ENCODE results near the gene CEP72. TPM values are rescaled to one million over a fixed set of nuclear protein-coding genes. Genes with fewer than 3 reads are reported as not detected.

Gene CEP72
- total RNA-seq, 1 donor from 2014 or later = 27.8 TPM

DNA sequence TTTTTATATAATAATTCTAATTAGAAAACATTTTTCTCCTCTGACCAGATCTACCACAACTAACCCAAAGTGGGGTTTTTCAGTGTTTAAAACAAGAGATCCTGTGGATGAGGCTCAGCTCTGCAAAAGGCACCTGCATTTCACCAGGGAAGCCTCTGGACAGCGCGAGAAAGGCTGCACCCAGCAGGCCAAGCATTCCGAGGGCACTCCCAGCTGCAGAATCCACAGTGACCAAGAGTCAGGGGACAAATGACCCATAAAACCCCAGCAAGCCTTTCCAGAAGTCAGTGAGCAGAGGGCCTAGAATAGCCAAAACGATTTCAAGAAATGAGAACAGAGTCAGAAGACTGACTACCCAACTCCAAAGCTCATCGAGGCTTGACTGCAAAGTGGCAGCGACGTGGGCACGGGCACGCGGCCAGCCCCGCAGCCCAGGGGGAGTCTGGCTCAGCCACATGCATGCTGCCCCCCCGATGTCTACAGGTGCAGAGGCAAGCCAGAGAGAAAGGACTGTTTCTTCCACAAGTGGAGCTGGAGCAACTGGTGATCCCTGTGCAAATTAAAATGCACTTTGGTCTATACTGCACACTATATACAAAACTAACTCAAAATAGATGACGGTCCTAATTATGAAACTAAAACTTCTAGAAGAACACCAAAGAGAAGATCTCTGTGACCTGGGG lies 54.8 kb downstream of the CEP72 start:
- Mint-ChIP-seq H3K27me3 (no peaks in the 10 kb centered on the region), H3K4me3 (no peak overlapping the region), H3K36me3 (peaks cover 5% of the 10 kb centered on the region), H3K4me1 (ENCODE audit: unreplicated experiment) (no peaks in the 10 kb centered on the region), H3K9me3 (no peaks in the 10 kb centered on the region), H3K27ac (no peak overlapping the region)
- TF ChIP-seq, protein P1, sequence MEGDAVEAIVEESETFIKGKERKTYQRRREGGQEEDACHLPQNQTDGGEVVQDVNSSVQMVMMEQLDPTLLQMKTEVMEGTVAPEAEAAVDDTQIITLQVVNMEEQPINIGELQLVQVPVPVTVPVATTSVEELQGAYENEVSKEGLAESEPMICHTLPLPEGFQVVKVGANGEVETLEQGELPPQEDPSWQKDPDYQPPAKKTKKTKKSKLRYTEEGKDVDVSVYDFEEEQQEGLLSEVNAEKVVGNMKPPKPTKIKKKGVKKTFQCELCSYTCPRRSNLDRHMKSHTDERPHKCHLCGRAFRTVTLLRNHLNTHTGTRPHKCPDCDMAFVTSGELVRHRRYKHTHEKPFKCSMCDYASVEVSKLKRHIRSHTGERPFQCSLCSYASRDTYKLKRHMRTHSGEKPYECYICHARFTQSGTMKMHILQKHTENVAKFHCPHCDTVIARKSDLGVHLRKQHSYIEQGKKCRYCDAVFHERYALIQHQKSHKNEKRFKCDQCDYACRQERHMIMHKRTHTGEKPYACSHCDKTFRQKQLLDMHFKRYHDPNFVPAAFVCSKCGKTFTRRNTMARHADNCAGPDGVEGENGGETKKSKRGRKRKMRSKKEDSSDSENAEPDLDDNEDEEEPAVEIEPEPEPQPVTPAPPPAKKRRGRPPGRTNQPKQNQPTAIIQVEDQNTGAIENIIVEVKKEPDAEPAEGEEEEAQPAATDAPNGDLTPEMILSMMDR (conservative IDR thresholded peaks at IDR 0.05) = no peak
- no peak for DNase-seq (ENCODE audit: extremely low spot score, unreplicated experiment)

- H3K27me3 Mint-ChIP-seq = peaks cover 5% of the 10 kb centered on the region
- peaks cover 5% of the 10 kb centered on the region for H3K36me3 Mint-ChIP-seq
- H3K4me1 Mint-ChIP-seq (ENCODE audit: unreplicated experiment) = peaks cover 6% of the 10 kb centered on the region
- TF ChIP-seq, protein P1 (conservative IDR thresholded peaks at IDR 0.05) = no peak
- H3K27ac Mint-ChIP-seq = no peak overlapping the region
- no peak overlapping the region for H3K4me3 Mint-ChIP-seq
- DNase-seq (ENCODE audit: extremely low spot score, unreplicated experiment) = no peak
- H3K9me3 Mint-ChIP-seq = no peaks in the 10 kb centered on the region
Observed at GRCh38 chr5:668283-668995, 56.3 kb downstream of the CEP72 start.

DNA sequence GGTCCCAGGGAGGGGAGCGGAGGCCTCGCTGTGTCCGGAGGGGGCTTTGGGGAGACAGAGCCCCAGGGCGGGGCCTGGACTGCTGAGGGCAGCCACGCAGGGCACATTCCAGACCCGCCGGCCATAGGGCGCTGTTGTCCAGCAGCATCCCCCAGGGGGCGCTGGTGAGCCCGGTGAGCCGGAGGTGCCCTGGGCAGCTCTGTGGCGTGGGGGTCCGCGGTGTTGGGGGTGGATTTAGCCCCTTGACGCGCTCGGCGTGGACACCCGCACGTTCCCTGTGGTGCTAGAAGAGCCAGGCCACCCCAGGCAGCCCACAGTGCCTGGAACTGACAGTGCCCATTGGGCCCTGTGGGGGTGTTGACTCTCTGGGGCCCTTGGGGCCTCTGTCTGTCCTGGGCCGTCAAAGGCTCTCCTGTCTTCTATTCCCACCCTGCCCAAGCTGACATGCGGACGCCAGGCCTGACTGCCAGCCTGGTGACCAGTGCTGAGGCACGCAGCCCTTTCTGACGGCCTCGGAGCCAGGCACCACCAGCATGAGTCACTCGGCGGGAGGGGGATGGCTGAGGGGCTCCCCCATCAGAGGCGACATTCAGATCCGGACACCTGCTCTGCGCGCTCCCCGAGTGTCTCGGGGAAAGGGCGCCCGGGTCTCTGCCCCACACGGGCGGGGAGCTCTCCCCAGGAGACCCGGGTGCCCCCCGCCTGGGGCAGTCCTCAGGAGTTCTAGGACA lies 57.1 kb downstream of the CEP72 start:
- TF ChIP-seq, protein P1 (conservative IDR thresholded peaks at IDR 0.05) = peak; percentile 74
- Mint-ChIP-seq H3K36me3 (peaks cover 5% of the 10 kb centered on the region), H3K4me1 (ENCODE audit: unreplicated experiment) (peaks cover 6% of the 10 kb centered on the region), H3K27ac (no peak overlapping the region), H3K4me3 (no peak overlapping the region), H3K27me3 (peaks cover 5% of the 10 kb centered on the region), H3K9me3 (no peaks in the 10 kb centered on the region)
- peak; percentile 70 for DNase-seq (ENCODE audit: extremely low spot score, unreplicated experiment)

GRCh38 chr5:669842-670395 lies 57.8 kb downstream of the CEP72 start:
- H3K9me3 Mint-ChIP-seq = no peaks in the 10 kb centered on the region
- H3K4me1 Mint-ChIP-seq (ENCODE audit: unreplicated experiment) = peaks cover 6% of the 10 kb centered on the region
- H3K27me3 Mint-ChIP-seq = peaks cover 5% of the 10 kb centered on the region
- TF ChIP-seq, protein P1 (conservative IDR thresholded peaks at IDR 0.05) = no peak
- H3K27ac Mint-ChIP-seq = no peak overlapping the region
- no peak overlapping the region for H3K4me3 Mint-ChIP-seq
- DNase-seq (ENCODE audit: extremely low spot score, unreplicated experiment) = peak; percentile 68
- peaks cover 5% of the 10 kb centered on the region for H3K36me3 Mint-ChIP-seq

DNA sequence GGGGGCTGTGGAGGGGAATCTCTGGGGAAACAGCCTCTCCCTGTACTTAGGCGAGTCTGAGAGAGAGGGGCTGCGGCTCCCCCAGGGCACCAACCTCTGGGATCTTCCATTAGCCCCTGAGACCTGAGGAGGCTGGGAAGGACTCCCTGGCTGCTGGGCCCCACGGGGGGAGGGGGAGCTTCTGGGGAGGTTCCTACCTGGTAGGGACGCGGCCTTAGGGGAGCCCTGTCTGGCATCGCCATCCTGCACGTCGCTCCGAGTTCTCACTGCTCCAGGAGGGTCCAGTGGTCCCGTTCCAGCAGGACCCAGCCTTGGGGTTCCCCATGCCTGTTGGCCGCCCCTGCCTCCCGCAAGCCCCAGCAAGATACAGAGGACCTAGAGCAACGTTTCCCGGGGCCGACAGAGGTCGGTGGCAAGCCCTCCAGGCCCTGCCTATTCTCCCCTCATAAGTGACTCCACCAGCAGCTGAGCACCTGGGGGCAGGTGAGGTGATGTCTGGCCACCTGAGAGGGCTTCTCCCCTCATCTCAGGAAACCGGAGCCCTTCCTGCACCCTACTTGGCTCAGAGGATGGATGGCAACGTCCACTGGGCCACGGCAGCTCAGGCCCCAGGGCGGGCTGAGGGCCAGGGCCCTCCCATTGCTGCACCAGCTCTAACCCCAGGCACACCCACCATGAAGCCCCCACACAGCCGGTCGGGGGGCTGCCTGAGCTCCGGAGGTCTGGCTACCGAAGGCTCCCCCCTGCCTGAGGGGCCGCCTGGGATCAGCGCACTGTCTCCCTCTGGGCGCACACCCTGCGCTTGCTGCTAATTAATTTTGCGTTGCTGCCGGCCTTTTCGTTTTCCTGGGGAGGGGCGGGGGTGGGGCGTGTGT lies 58.5 kb downstream of the CEP72 start:
- Mint-ChIP-seq H3K27me3 (peaks cover 5% of the 10 kb centered on the region), H3K4me1 (ENCODE audit: unreplicated experiment) (peaks cover 6% of the 10 kb centered on the region), H3K27ac (no peak overlapping the region), H3K36me3 (peaks cover 5% of the 10 kb centered on the region), H3K9me3 (no peaks in the 10 kb centered on the region), H3K4me3 (no peak overlapping the region)
- TF ChIP-seq, protein P1 (conservative IDR thresholded peaks at IDR 0.05) = no peak
- peak; percentile 67 for DNase-seq (ENCODE audit: extremely low spot score, unreplicated experiment)
